OCI-LY7 (cell line): Measurements from ENCODE around the gene PACS2. TPM values are rescaled to one million over a fixed set of nuclear protein-coding genes. Genes with fewer than 3 reads are reported as not detected.

Experiments
- BruUV-seq: library from RNA; stranded (reverse); fragments of 400-500 nt; replicated peaks from 2 replicates; lab custom pipeline; 2021; lab: Mats Ljungman, UMichigan
- CTCF ChIA-PET: fragments of 300-600 bp; sonication (Branson Sonifier 250); formaldehyde crosslinking; loops from one replicate; lab custom pipeline; 2022; ENCODE audit warnings: antibody characterized with exemption; ENCODE audit not compliant: unreplicated experiment; lab: Charles Lee
- POLR2A ChIA-PET: fragments of 300-600 bp; sonication (Branson Sonifier 250); formaldehyde crosslinking; loops from one replicate; lab custom pipeline; 2022; ENCODE audit warnings: antibody characterized with exemption; lab: Charles Lee
- DNase-seq: peaks from one replicate; pipeline ENCODE4 v3.0.0-alpha.2; 2015; ENCODE audit warnings: low spot score
- H2AFZ ChIP-seq: fragments of 200-600 bp; sonication (generic), shearing (Covaris generic); 2 replicates; pipeline ENCODE4 v1.6.1; 2014; ENCODE audit warnings: mild to moderate bottlenecking, antibody characterized with exemption, low read length, moderate library complexity
- H3K27ac ChIP-seq: fragments of 200-600 bp; sonication (generic); 2 replicates; pipeline ENCODE4 v1.5.1; 2014; ENCODE audit warnings: mixed run types, low read depth, mild to moderate bottlenecking, moderate library complexity, low read length, inconsistent platforms; ENCODE audit not compliant: poor library complexity, severe bottlenecking
- H3K36me3 ChIP-seq: fragments of 200-600 bp; sonication (generic); 2 replicates; pipeline ENCODE4 v1.6.1; 2014; ENCODE audit warnings: mild to moderate bottlenecking, antibody characterized with exemption, low read length, moderate library complexity, mixed read lengths; ENCODE audit not compliant: insufficient read depth
- H3K4me1 ChIP-seq: fragments of 200-600 bp; sonication (generic); 2 replicates; pipeline ENCODE4 v1.5.1; 2014; ENCODE audit warnings: mild to moderate bottlenecking, low read length; ENCODE audit not compliant: insufficient read depth, poor library complexity, severe bottlenecking
- H3K4me2 ChIP-seq: fragments of 200-600 bp; sonication (generic); 2 replicates; pipeline ENCODE4 v1.6.1; 2014; ENCODE audit warnings: mild to moderate bottlenecking, low read length
- H3K4me3 ChIP-seq: fragments of 200-600 bp; sonication (generic); 2 replicates; pipeline ENCODE4 v1.5.1; 2014; ENCODE audit warnings: mild to moderate bottlenecking, low read depth, low read length; ENCODE audit not compliant: poor library complexity, severe bottlenecking
- H3K79me2 ChIP-seq: fragments of 200-600 bp; sonication (generic); 2 replicates; pipeline ENCODE4 v1.6.1; 2016; ENCODE audit warnings: low read depth, mild to moderate bottlenecking, low read length, moderate library complexity, mixed read lengths; ENCODE audit not compliant: insufficient read depth
- H3K9me2 ChIP-seq: fragments of 200-600 bp; sonication (generic); 2 replicates; pipeline ENCODE4 v1.6.1; 2016; ENCODE audit warnings: mild to moderate bottlenecking, low read length, mixed read lengths; ENCODE audit not compliant: insufficient read depth
- H3K9me3 ChIP-seq: fragments of 200-600 bp; sonication (generic); 2 replicates; pipeline ENCODE4 v1.6.1; 2014; ENCODE audit warnings: mild to moderate bottlenecking, mixed run types, low read length, mixed read lengths
- H4K20me1 ChIP-seq: fragments of 200-600 bp; sonication (generic); 2 replicates; pipeline ENCODE4 v1.6.1; 2014; ENCODE audit warnings: mild to moderate bottlenecking, antibody characterized with exemption, low read length, moderate library complexity, mixed read lengths; ENCODE audit not compliant: insufficient read depth
- EZH2phosphoT487 ChIP-seq: fragments of 200-600 bp; sonication (generic); IDR thresholded peaks from 2 replicates; pipeline ENCODE4 v1.6.1; 2018; ENCODE audit warnings: low read depth, borderline replicate concordance, mild to moderate bottlenecking, mixed run types, antibody characterized with exemption, low read length, moderate library complexity, mixed read lengths
- intact Hi-C: fragments of 100-400 bp; cut with micrococcal nuclease; formaldehyde crosslinking; loops from one replicate; pipeline ENCODE4 v1.10.0; 2022; ENCODE audit not compliant: unreplicated experiment
- total RNA-seq, 2 experiments: library from RNA; depleted of rRNA in 1 of 2; stranded (reverse); fragments of >200 nt in 1 of 2; shearing (Covaris generic) in 1 of 2; gene quantifications; 2 replicates each; pipeline ENCODE4 v1.2.3, GENCODE V29; 2014 to 2022
- TF ChIP-seq, protein P1 (sequence below): fragments of 200-600 bp; sonication (generic); conservative IDR thresholded peaks from 2 replicates; pipeline ENCODE4 v1.5.1; 2014; ENCODE audit warnings: mild to moderate bottlenecking, antibody characterized with exemption, low read length, moderate library complexity, mixed read lengths

PACS2 gene
- total RNA-seq, 2 experiments from 2014 or later: 45.4 to 46.9 TPM

DNA sequence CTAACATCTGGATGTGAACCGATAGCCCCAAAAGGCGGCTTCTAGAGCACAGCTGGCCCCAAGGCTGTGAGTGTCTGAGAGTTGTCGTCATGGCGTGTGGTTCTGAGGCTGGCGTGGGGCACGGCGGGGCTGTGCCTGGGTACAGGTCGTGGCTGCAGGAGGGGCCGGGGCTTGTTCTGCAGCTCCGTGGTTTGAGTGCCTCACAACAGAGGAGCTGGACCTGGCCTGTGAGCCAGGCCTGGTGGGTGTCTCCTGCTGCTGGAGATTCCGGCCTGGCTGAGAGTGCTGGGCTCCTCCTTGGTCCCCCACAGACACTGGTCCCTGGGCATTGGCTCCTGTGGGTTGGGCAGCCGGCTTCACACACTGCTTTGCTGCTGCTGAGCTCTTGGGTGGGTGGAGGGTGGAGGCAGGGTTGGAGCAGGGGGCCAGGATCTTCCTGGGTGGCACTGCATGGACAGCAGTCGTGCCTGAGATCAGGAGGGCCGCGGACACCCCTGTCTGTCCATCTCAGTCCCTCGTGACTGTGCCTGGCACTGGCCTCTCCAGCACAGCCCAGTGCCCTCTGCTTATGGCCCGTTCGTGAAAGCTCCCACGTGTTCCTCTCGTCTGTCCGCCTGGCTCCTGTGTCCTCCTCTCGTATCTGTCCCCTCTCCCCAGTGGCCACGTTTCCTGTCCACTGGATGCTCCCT is 52.0 kb downstream of the PACS2 start:
- TF ChIP-seq, protein P1, sequence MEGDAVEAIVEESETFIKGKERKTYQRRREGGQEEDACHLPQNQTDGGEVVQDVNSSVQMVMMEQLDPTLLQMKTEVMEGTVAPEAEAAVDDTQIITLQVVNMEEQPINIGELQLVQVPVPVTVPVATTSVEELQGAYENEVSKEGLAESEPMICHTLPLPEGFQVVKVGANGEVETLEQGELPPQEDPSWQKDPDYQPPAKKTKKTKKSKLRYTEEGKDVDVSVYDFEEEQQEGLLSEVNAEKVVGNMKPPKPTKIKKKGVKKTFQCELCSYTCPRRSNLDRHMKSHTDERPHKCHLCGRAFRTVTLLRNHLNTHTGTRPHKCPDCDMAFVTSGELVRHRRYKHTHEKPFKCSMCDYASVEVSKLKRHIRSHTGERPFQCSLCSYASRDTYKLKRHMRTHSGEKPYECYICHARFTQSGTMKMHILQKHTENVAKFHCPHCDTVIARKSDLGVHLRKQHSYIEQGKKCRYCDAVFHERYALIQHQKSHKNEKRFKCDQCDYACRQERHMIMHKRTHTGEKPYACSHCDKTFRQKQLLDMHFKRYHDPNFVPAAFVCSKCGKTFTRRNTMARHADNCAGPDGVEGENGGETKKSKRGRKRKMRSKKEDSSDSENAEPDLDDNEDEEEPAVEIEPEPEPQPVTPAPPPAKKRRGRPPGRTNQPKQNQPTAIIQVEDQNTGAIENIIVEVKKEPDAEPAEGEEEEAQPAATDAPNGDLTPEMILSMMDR: no peak
- TF ChIP-seq EZH2phosphoT487: no peak
- Histone ChIP-seq H3K9me3 (no peaks in the 10 kb centered on the region), H2AFZ (no peak overlapping the region), H3K9me2 (no peaks in the 10 kb centered on the region), H3K4me3 (no peak overlapping the region), H4K20me1 (no peaks in the 10 kb centered on the region), H3K36me3 (no peaks in the 10 kb centered on the region), H3K4me1 (no peaks in the 10 kb centered on the region), H3K79me2 (no peaks in the 10 kb centered on the region), H3K4me2 (no peak overlapping the region), H3K27ac (no peak overlapping the region)
- no peak for DNase-seq
- intact Hi-C loops: no loop called here
- ChIA-PET POLR2A (no interaction called here), CTCF (no interaction called here)
- no TSS peak for BruUV-seq

DNA sequence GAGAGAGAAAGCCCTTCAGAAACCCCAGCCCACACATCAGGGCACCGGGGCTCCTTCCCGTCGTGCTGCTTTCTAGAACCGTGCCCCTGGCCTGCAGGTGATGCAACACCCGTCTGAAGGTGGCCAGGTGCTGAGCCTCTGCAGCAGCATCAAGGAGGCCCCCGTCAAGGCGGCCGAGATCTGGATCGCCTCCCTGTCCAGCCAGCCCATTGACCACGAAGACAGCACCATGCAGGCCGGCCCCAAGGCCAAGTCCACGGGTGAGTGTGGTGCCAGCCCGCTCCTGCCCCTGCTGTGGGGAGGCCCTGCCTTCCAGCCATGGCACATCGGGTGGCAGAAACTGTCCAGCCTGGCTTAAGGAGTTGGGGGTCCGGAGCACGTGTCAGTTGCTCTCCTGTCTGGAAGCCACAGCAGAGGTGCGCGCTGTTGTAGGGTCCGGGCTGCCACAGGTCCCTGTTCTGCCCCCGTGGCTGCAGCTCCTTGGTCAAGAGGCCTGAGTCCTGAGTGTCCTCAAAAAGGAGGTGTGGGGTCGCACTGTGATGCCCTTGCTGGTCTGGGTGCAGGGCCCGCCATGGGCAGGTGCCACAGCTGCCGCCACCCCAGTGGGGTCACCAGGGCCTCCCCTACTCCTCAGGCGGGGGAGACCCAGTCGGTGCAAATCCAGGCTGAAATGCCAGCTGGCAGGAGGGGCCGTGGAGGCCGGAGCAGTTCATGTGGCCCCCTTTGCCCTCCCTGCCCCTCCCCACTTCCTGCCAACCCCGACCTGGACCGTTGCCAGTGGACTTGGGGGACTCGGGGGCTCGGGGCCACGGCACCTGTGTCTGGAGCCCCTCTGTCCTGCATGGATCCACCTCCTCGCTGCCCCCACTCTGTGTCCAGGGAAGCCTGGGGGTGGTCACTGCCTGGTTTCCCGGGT is 52.8 kb downstream of the PACS2 start:
- ChIA-PET CTCF (no interaction called here), POLR2A (no interaction called here)
- Histone ChIP-seq H3K27ac (no peak overlapping the region), H3K9me3 (no peaks in the 10 kb centered on the region), H3K36me3 (no peaks in the 10 kb centered on the region), H3K9me2 (no peaks in the 10 kb centered on the region), H3K4me3 (no peak overlapping the region), H2AFZ (no peak overlapping the region), H4K20me1 (no peaks in the 10 kb centered on the region), H3K4me2 (no peak overlapping the region), H3K79me2 (no peaks in the 10 kb centered on the region), H3K4me1 (no peaks in the 10 kb centered on the region)
- intact Hi-C loops: no loop called here
- BruUV-seq: no TSS peak
- DNase-seq: no peak
- TF ChIP-seq, protein P1: no peak
- no peak for TF ChIP-seq EZH2phosphoT487

DNA sequence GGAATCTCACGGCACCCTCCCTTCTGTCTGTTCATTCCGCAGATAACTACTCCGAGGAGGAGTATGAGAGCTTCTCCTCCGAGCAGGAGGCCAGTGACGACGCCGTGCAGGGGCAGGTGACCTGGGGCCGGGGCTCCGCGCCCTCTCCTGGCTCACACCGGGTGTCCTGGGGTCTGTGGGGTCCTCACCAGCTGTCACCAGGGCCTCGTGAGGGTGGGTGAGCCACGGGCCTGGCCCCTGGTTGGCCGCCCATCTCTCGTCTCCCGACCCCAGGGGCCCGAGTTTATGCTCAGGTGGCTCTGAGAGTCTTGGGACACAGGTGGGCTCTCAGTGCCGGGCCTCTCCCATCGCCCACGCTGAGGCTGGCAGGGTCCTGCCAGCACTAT is 53.5 kb downstream of the PACS2 start:
- Histone ChIP-seq H3K4me1 (no peaks in the 10 kb centered on the region), H3K36me3 (no peaks in the 10 kb centered on the region), H4K20me1 (no peaks in the 10 kb centered on the region), H2AFZ (no peak overlapping the region), H3K9me2 (no peaks in the 10 kb centered on the region), H3K9me3 (no peaks in the 10 kb centered on the region), H3K79me2 (no peaks in the 10 kb centered on the region), H3K4me3 (no peak overlapping the region), H3K27ac (no peak overlapping the region), H3K4me2 (no peak overlapping the region)
- intact Hi-C loops: no loop called here
- POLR2A ChIA-PET: no interaction called here
- CTCF ChIA-PET: no interaction called here
- TF ChIP-seq, protein P1: no peak
- TF ChIP-seq EZH2phosphoT487: no peak
- no peak for DNase-seq
- no TSS peak for BruUV-seq
